H1 (cell line): ENCODE data around the gene CP. TPM values are rescaled to one million over a fixed set of nuclear protein-coding genes. Genes with fewer than 3 reads are reported as not detected.

Experiments used
- CTCF ChIA-PET: fragments of 300-600 bp; sonication (Branson Sonifier 250); formaldehyde crosslinking; loops from one replicate; lab custom pipeline; 2021; ENCODE audit not compliant: partially characterized antibody; lab: Charles Lee
- POLR2A ChIA-PET: fragments of 300-600 bp; sonication (Branson Sonifier 250); formaldehyde crosslinking; loops from one replicate; lab custom pipeline; 2021; ENCODE audit warnings: inconsistent platforms; ENCODE audit not compliant: partially characterized antibody; lab: Charles Lee
- DNase-seq, 2 experiments: peaks; one replicate each; pipeline versions ENCODE4 v3.0.0 to v3.0.0-alpha.2; 2010 to 2022; ENCODE audit warnings: low spot score in 2 of 2, low read depth in 1 of 2, mixed read lengths in 1 of 2
- FAIRE-seq: peaks from 2 replicates; lab custom pipeline; 2011; peaks lifted over from hg19 to GRCh38; lab: Jason Lieb, UNC
- H2AFZ ChIP-seq: 2 replicates; pipeline ENCODE4 v1.8.1; 2012; ENCODE audit warnings: low read length, inconsistent platforms
- H2AK5ac ChIP-seq: 2 replicates; pipeline ENCODE4 v1.6.1; 2013; ENCODE audit warnings: low read depth, low read length
- H2BK120ac ChIP-seq: replicated peaks from 2 replicates; pipeline ENCODE3; 2013; ENCODE audit warnings: low read depth, low read length, inconsistent platforms
- H2BK12ac ChIP-seq: 2 replicates; pipeline ENCODE4 v1.6.1; 2013; ENCODE audit warnings: low read depth, low read length
- H2BK15ac ChIP-seq: 2 replicates; pipeline ENCODE4 v1.6.1; 2013; ENCODE audit warnings: low read length
- H2BK20ac ChIP-seq: 2 replicates; pipeline ENCODE4 v1.6.1; 2013; ENCODE audit warnings: low read length
- H2BK5ac ChIP-seq: 2 replicates; pipeline ENCODE4 v1.6.1; 2013; ENCODE audit warnings: low read depth, low read length
- H3K14ac ChIP-seq: 2 replicates; pipeline ENCODE4 v1.6.1; 2013; ENCODE audit warnings: inconsistent platforms; ENCODE audit not compliant: insufficient read length
- H3K18ac ChIP-seq: 2 replicates; pipeline ENCODE4 v1.6.1; 2013; ENCODE audit warnings: low read length; ENCODE audit errors: extremely low read depth
- H3K23ac ChIP-seq: 2 replicates; pipeline ENCODE4 v1.6.1; 2013; ENCODE audit warnings: inconsistent platforms; ENCODE audit not compliant: insufficient read length
- H3K23me2 ChIP-seq: 2 replicates; pipeline ENCODE4 v1.6.1; 2013; ENCODE audit warnings: low read depth, low read length
- H3K27ac ChIP-seq: 2 replicates; pipeline ENCODE4 v1.6.1; 2011; ENCODE audit warnings: low read depth, low read length, inconsistent platforms
- H3K27me3 ChIP-seq, 4 experiments: replicated peaks in 1 of 4; 1 replicate in 1 of 4; 2 replicates in 3 of 4; pipeline versions ENCODE4 v1.6.1 to v1.8.1; 2011 to 2013; ENCODE audit warnings: low read length in 3 of 4, mild to moderate bottlenecking in 3 of 4, inconsistent platforms in 2 of 4, mixed read lengths in 2 of 4, moderate library complexity in 1 of 4; ENCODE audit not compliant: control insufficient read depth in 3 of 4, insufficient read depth in 3 of 4; ENCODE audit errors: extremely low read depth in 1 of 4
- H3K36me3 ChIP-seq, 4 experiments: 2 replicates each; pipeline versions ENCODE4 v1.6.1 to v1.8.1; 2011 to 2013; ENCODE audit warnings: mild to moderate bottlenecking in 4 of 4, low read length in 3 of 4, moderate library complexity in 2 of 4, control low read depth in 1 of 4, inconsistent platforms in 1 of 4; ENCODE audit not compliant: insufficient read depth in 4 of 4, control insufficient read depth in 2 of 4
- H3K4ac ChIP-seq: replicated peaks from 2 replicates; pipeline ENCODE3; 2013; ENCODE audit warnings: low read length, low read depth, mixed read lengths, inconsistent platforms; ENCODE audit not compliant: insufficient read length
- H3K4me1 ChIP-seq, 4 experiments: replicated peaks in 1 of 4; 1 replicate in 1 of 4; 2 replicates in 3 of 4; pipeline versions ENCODE4 v1.6.1 to v1.8.1; 2011 to 2013; ENCODE audit warnings: low read length in 3 of 4, inconsistent platforms in 2 of 4, mixed read lengths in 1 of 4; ENCODE audit not compliant: insufficient read depth in 4 of 4, control insufficient read depth in 3 of 4
- H3K4me2 ChIP-seq, 2 experiments: 2 replicates each; pipeline versions ENCODE4 v1.6.1 to v1.8.1; 2011 to 2013; ENCODE audit warnings: low read depth in 2 of 2, low read length in 2 of 2, control low read depth in 1 of 2, inconsistent platforms in 1 of 2, mild to moderate bottlenecking in 1 of 2; ENCODE audit not compliant: insufficient read depth in 1 of 2
- H3K4me3 ChIP-seq, 4 experiments: fragments of 200-600, 300-600 bp in 1 of 4; sonication (generic), shearing (Covaris generic), sonication (Bioruptor Twin) in 1 of 4; 2 replicates each; pipeline versions ENCODE4 v1.5.1 to v1.8.1; 2011 to 2016; ENCODE audit warnings: low read length in 4 of 4, low read depth in 3 of 4, control low read depth in 2 of 4, inconsistent platforms in 2 of 4, mild to moderate bottlenecking in 2 of 4, mixed read lengths in 1 of 4, moderate library complexity in 1 of 4; ENCODE audit not compliant: insufficient read depth in 2 of 4; ENCODE audit errors: extremely low read depth in 1 of 4
- H3K56ac ChIP-seq: replicated peaks from 2 replicates; pipeline ENCODE3; 2013; ENCODE audit warnings: low read depth, mild to moderate bottlenecking, mixed read lengths, low read length, inconsistent platforms; ENCODE audit not compliant: insufficient read length
- H3K79me1 ChIP-seq: 2 replicates; pipeline ENCODE4 v1.6.1; 2013; ENCODE audit warnings: low read depth, low read length, control low read depth
- H3K79me2 ChIP-seq, 2 experiments: 2 replicates each; pipeline versions ENCODE4 v1.6.1 to v1.8.1; 2012 to 2013; ENCODE audit warnings: low read length in 2 of 2, mild to moderate bottlenecking in 2 of 2, inconsistent platforms in 1 of 2; ENCODE audit not compliant: insufficient read depth in 2 of 2, control insufficient read depth in 1 of 2
- H3K9ac ChIP-seq, 4 experiments: replicated peaks in 1 of 4; 1 replicate in 1 of 4; 2 replicates in 3 of 4; pipeline versions ENCODE4 v1.6.1 to v1.8.1; 2011 to 2013; ENCODE audit warnings: low read depth in 3 of 4, low read length in 3 of 4, control low read depth in 2 of 4, mild to moderate bottlenecking in 2 of 4, moderate library complexity in 2 of 4, inconsistent platforms in 1 of 4; ENCODE audit errors: extremely low read depth in 1 of 4
- H3K9me3 ChIP-seq, 2 experiments: 2 replicates each; pipeline versions ENCODE4 v1.6.1 to v1.8.1; 2012 to 2013; ENCODE audit warnings: mild to moderate bottlenecking in 2 of 2, moderate library complexity in 2 of 2, control low read depth in 1 of 2, inconsistent platforms in 1 of 2, low read depth in 1 of 2, low read length in 1 of 2, mixed read lengths in 1 of 2; ENCODE audit not compliant: insufficient read depth in 2 of 2
- H4K20me1 ChIP-seq, 2 experiments: replicated peaks in 1 of 2; 2 replicates each; pipeline versions ENCODE3 to v1.8.1; 2011 to 2013; ENCODE audit warnings: inconsistent platforms in 2 of 2, low read length in 2 of 2, mild to moderate bottlenecking in 1 of 2; ENCODE audit not compliant: insufficient read depth in 2 of 2, control insufficient read depth in 1 of 2
- H4K5ac ChIP-seq: 2 replicates; pipeline ENCODE4 v1.6.1; 2013; ENCODE audit warnings: low read length, low read depth, mixed read lengths, inconsistent platforms; ENCODE audit not compliant: insufficient read length
- H4K8ac ChIP-seq: 2 replicates; pipeline ENCODE4 v1.8.0; 2013; ENCODE audit warnings: mild to moderate bottlenecking, moderate library complexity, low read length, inconsistent platforms; ENCODE audit not compliant: insufficient read depth; ENCODE audit errors: extremely low read depth
- H4K91ac ChIP-seq: replicated peaks from 2 replicates; pipeline ENCODE3; 2013; ENCODE audit warnings: low read length, mixed read lengths, inconsistent platforms; ENCODE audit not compliant: insufficient read length
- BRCA1 ChIP-seq: IDR thresholded peaks from 2 replicates; pipeline ENCODE4 v1.6.1; 2012; ENCODE audit warnings: low read depth, low read length, improper control_type of control experiment
- CHD2 ChIP-seq: IDR thresholded peaks from 2 replicates; pipeline ENCODE4 v1.6.1; 2012; ENCODE audit warnings: low read length, improper control_type of control experiment
- EZH2 ChIP-seq: fragments of 200-600 bp; sonication (generic); IDR thresholded peaks from 2 replicates; pipeline ENCODE4 v1.7.1; 2012; ENCODE audit warnings: low read depth, mild to moderate bottlenecking, moderate library complexity, low read length, inconsistent platforms; ENCODE audit not compliant: severe bottlenecking
- HDAC2 ChIP-seq, 2 experiments: fragments of 300-600 bp in 1 of 2; sonication (generic) in 1 of 2; IDR thresholded peaks; 2 replicates each; pipeline ENCODE4 v1.6.1; 2011 to 2012; ENCODE audit warnings: low read depth in 2 of 2, low read length in 2 of 2, mild to moderate bottlenecking in 2 of 2, moderate library complexity in 2 of 2, borderline replicate concordance in 1 of 2, inconsistent platforms in 1 of 2
- KDM5A ChIP-seq: fragments of 200-600 bp; IDR thresholded peaks from 2 replicates; pipeline ENCODE4 v1.7.1; 2012; ENCODE audit warnings: mild to moderate bottlenecking, low read length, inconsistent platforms, mixed read lengths
- RAD21 ChIP-seq, 2 experiments: IDR thresholded peaks in 1 of 2; conservative IDR thresholded peaks in 1 of 2; 2 replicates each; pipeline ENCODE4 v1.6.1; 2011; ENCODE audit warnings: low read depth in 2 of 2, low read length in 2 of 2, improper control_type of control experiment in 1 of 2, inconsistent platforms in 1 of 2, mild to moderate bottlenecking in 1 of 2, moderate library complexity in 1 of 2
- SUZ12 ChIP-seq: fragments of 200-600 bp; sonication (generic); IDR thresholded peaks from 2 replicates; pipeline ENCODE4 v1.6.1; 2012; ENCODE audit warnings: mild to moderate bottlenecking, inconsistent platforms, low read length, moderate library complexity, mixed read lengths
- TCF12 ChIP-seq: IDR thresholded peaks from 2 replicates; pipeline ENCODE4 v1.6.1; 2011; ENCODE audit warnings: low read depth, mild to moderate bottlenecking, low read length
- TEAD4 ChIP-seq: IDR thresholded peaks from 2 replicates; pipeline ENCODE4 v1.6.1; 2012; ENCODE audit warnings: low read depth, low read length, inconsistent platforms, mixed read lengths
- WGBS, 2 experiments: shearing (Covaris generic) in 1 of 2; methylation state at CpG; one replicate each; pipeline versions ENCODE4 v1.1.6 to v1.1.7; 2013 to 2015; ENCODE audit warnings: low lambda C conversion rate in 2 of 2, mixed read lengths in 2 of 2, inconsistent platforms in 1 of 2, low coverage in 1 of 2, missing lambda C conversion rate in 1 of 2; ENCODE audit not compliant: insufficient replicate concordance in 2 of 2, insufficient coverage in 1 of 2, insufficient read length in 1 of 2; ENCODE audit errors: extremely low coverage in 1 of 2, missing lambda C conversion rate in 1 of 2; 5-methylcytosine and 5-hydroxymethylcytosine counted together
- polyA plus RNA-seq, 7 experiments: library from polyadenylated mRNA; depleted of rRNA in 3 of 7; stranded (reverse) in 5 of 7; unstranded in 2 of 7; fragments of >200 nt in 5 of 7; fragments of 200-250 nt in 2 of 7; gene quantifications; 1 replicate in 5 of 7; 2 replicates in 1 of 7; 4 replicates in 1 of 7; pipeline versions ENCODE4 v1.2.1 to v1.2.3, GENCODE V29; 2011 to 2013; ENCODE audit warnings: missing spikeins in 2 of 7, mixed read lengths in 2 of 7
- total RNA-seq: library from RNA; stranded (reverse); fragmentation: NEBNext Ultra II Directional; extraction: Animal tissue kit (Norgen Biotek cat#: 25700); gene quantifications from 2 replicates; pipeline ENCODE4 v1.2.1, GENCODE V29; 2021
- TF ChIP-seq, protein P1 (sequence below), 3 experiments: IDR thresholded peaks; 1 replicate in 2 of 3; 2 replicates in 1 of 3; pipeline versions ENCODE4 v1.5.1 to v1.6.1; 2011; ENCODE audit warnings: low read length in 3 of 3, mild to moderate bottlenecking in 3 of 3, inconsistent platforms in 2 of 3, low read depth in 1 of 3, moderate library complexity in 1 of 3; ENCODE audit not compliant: insufficient read depth in 1 of 3; ENCODE audit errors: control extremely low read depth in 1 of 3

CP gene
- total and polyA plus RNA-seq, 2 of the 8 experiments (the other 6 are each of a cell fraction or from before 2014, with no cell fraction given), result 0.32 to 2.6 TPM

DNA sequence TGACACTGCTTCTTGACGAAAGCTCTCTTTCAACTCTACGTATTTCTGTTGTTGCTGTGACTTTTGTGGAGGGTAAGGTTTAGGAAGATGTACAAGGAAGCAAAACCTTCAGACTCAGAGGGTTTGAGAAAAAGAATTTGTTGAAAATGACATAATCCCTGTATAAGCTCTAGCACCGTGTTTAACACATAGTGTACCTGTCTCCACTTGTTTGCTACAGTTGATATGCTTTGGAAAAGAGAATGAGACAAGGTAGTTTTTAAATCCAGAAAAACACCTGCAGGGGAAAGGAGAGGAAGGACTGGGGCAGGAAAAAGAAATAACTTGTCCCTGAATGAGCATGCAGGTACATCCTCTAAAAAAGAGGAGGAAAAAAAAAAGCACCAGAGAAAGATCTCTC lies 29.6 kb upstream of the CP start:
- no peaks in the 10 kb centered on the region for H3K79me1 ChIP-seq
- H3K14ac ChIP-seq, result no peak overlapping the region
- no peak overlapping the region for H3K23ac ChIP-seq
- no peak for FAIRE-seq
- H4K91ac ChIP-seq, result no peak overlapping the region
- H3K9me3 ChIP-seq, result no peaks in the 10 kb centered on the region
- POLR2A ChIA-PET, result interaction anchor here (0.9 kb wide), 1 partner anchor 9 kb away, joined by 3 read pairs; no protein-coding TSS in a partner anchor
- H3K4ac ChIP-seq, result no peak overlapping the region
- H2AFZ ChIP-seq, result no peak overlapping the region
- peak overlapping the region; percentile 89 for H2BK20ac ChIP-seq
- H3K27ac ChIP-seq, result no peak overlapping the region
- H4K20me1 ChIP-seq, result no peaks in the 10 kb centered on the region
- no peak overlapping the region for H3K9ac ChIP-seq
- no peak overlapping the region for H3K4me3 ChIP-seq
- CTCF ChIA-PET, result interaction anchor here (1.4 to 1.8 kb wide), 3 partner anchors 21 to 132 kb away, joined by 3 read pairs; no protein-coding TSS in a partner anchor
- H2AK5ac ChIP-seq, result no peak overlapping the region
- H2BK5ac ChIP-seq, result no peak overlapping the region
- 0 out of 2 replicates have a peak overlapping the region, but pooled peaks have one; percentile 12 for H2BK15ac ChIP-seq
- H3K27me3 ChIP-seq, result peaks cover 0 to 2% (median under 1%) of the 10 kb centered on the region in 4 experiments; a peak in 2 of 7 replicates
- H3K4me1 ChIP-seq, result peaks cover 0 to 4% (median under 1%) of the 10 kb centered on the region in 4 experiments; a peak in 2 of 7 replicates
- H2BK120ac ChIP-seq, result no peak overlapping the region
- H3K56ac ChIP-seq, result no peak overlapping the region
- H3K23me2 ChIP-seq, result no peaks in the 10 kb centered on the region; the same call in 1 of the 2 replicates
- WGBS, 2 experiments, result 90% methylated on average over 3 of the region's 3 CpGs; no CpG with 5 or more reads in 1 of the 2 experiments
- H3K18ac ChIP-seq, result no peak overlapping the region
- no peak for DNase-seq
- no peaks in the 10 kb centered on the region for H3K36me3 ChIP-seq
- no peak overlapping the region; the same call in 1 of the 2 replicates for H2BK12ac ChIP-seq
- H3K4me2 ChIP-seq, result no peak overlapping the region
- no peak overlapping the region for H4K8ac ChIP-seq
- H3K79me2 ChIP-seq, result no peaks in the 10 kb centered on the region
- H4K5ac ChIP-seq, result no peak overlapping the region
- TF ChIP-seq TCF12 (no peak), BRCA1 (no peak), EZH2 (no peak), HDAC2 (IDR thresholded peaks at IDR 0.05; ENCODE audit: borderline replicate concordance in 1 of 2, low read depth in 2 of 2, low read length in 2 of 2) (no peak), SUZ12 (no peak), KDM5A (no peak), TEAD4 (no peak), RAD21 (IDR thresholded peaks at IDR 0.05 in 1 of 2, conservative IDR thresholded peaks at IDR 0.05 in 1 of 2; ENCODE audit: low read depth in 2 of 2, low read length in 2 of 2) (no peak), CHD2 (no peak)
- TF ChIP-seq, protein P1, sequence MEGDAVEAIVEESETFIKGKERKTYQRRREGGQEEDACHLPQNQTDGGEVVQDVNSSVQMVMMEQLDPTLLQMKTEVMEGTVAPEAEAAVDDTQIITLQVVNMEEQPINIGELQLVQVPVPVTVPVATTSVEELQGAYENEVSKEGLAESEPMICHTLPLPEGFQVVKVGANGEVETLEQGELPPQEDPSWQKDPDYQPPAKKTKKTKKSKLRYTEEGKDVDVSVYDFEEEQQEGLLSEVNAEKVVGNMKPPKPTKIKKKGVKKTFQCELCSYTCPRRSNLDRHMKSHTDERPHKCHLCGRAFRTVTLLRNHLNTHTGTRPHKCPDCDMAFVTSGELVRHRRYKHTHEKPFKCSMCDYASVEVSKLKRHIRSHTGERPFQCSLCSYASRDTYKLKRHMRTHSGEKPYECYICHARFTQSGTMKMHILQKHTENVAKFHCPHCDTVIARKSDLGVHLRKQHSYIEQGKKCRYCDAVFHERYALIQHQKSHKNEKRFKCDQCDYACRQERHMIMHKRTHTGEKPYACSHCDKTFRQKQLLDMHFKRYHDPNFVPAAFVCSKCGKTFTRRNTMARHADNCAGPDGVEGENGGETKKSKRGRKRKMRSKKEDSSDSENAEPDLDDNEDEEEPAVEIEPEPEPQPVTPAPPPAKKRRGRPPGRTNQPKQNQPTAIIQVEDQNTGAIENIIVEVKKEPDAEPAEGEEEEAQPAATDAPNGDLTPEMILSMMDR (IDR thresholded peaks at IDR 0.05; ENCODE audit: control extremely low read depth in 1 of 3, insufficient read depth in 1 of 3, low read depth in 1 of 3, low read length in 3 of 3), result no peak
